MM.1S (cell line): ENCODE measurements around the gene MET.

Source experiments
- DNase-seq: peaks from one replicate; pipeline ENCODE4 v3.0.0-alpha.2; 2015
- H2AFZ ChIP-seq: fragments of 300-600 bp; sonication (generic); 2 replicates; pipeline ENCODE4 v1.6.0; 2016; ENCODE audit warnings: antibody characterized with exemption, low read length
- H3F3A ChIP-seq: fragments of 300-600 bp; sonication (generic); 2 replicates; pipeline ENCODE4 v1.6.1; 2016; ENCODE audit warnings: mild to moderate bottlenecking, antibody characterized with exemption, low read length, moderate library complexity, mixed read lengths; ENCODE audit not compliant: insufficient read depth
- H3K27ac ChIP-seq: fragments of 300-600 bp; sonication (generic); 2 replicates; pipeline ENCODE4 v1.5.1; 2016; ENCODE audit warnings: mild to moderate bottlenecking, low read length
- H3K27me3 ChIP-seq: fragments of 300-600 bp; sonication (generic); replicated peaks from 2 replicates; pipeline ENCODE4 v1.6.0; 2016; ENCODE audit warnings: low read length; ENCODE audit not compliant: insufficient read depth
- H3K36me3 ChIP-seq: fragments of 300-600 bp; sonication (generic); replicated peaks from 2 replicates; pipeline ENCODE4 v1.6.1; 2016; ENCODE audit warnings: mild to moderate bottlenecking, low read length, mixed read lengths; ENCODE audit not compliant: insufficient read depth
- H3K4me1 ChIP-seq: fragments of 300-600 bp; sonication (generic); 2 replicates; pipeline ENCODE4 v1.6.1; 2016; ENCODE audit warnings: low read length, mixed read lengths
- H3K4me2 ChIP-seq: fragments of 300-600 bp; sonication (generic); 2 replicates; pipeline ENCODE4 v1.6.0; 2016; ENCODE audit warnings: low read depth, low read length
- H3K4me3 ChIP-seq: fragments of 300-600 bp; sonication (generic); 2 replicates; pipeline ENCODE4 v1.5.1; 2016; ENCODE audit warnings: low read length, mixed read lengths
- H3K79me2 ChIP-seq: fragments of 300-600 bp; sonication (generic); 2 replicates; pipeline ENCODE4 v1.6.1; 2016; ENCODE audit warnings: mixed run types, low read length, mixed read lengths
- H3K9ac ChIP-seq: fragments of 300-600 bp; sonication (generic); 2 replicates; pipeline ENCODE4 v1.6.1; 2016; ENCODE audit warnings: low read length, mixed read lengths
- H3K9me2 ChIP-seq: fragments of 300-600 bp; sonication (generic); replicated peaks from 2 replicates; pipeline ENCODE4 v1.6.1; 2016; ENCODE audit warnings: mild to moderate bottlenecking, low read length, mixed read lengths; ENCODE audit not compliant: insufficient read depth
- H3K9me3 ChIP-seq: fragments of 300-600 bp; sonication (generic); replicated peaks from 2 replicates; pipeline ENCODE4 v1.6.1; 2016; ENCODE audit warnings: mild to moderate bottlenecking, low read length, mixed read lengths; ENCODE audit not compliant: insufficient read depth
- H4K20me1 ChIP-seq: fragments of 300-600 bp; sonication (generic); 2 replicates; pipeline ENCODE4 v1.6.1; 2016; ENCODE audit warnings: mild to moderate bottlenecking, low read length, moderate library complexity, mixed read lengths; ENCODE audit not compliant: insufficient read depth
- CTCF ChIP-seq: fragments of 300-600 bp; sonication (generic); IDR thresholded peaks from 2 replicates; pipeline ENCODE4 v1.5.1; 2016; ENCODE audit warnings: antibody characterized with exemption, low read length, mixed read lengths
- EZH2 ChIP-seq: fragments of 300-600 bp; sonication (generic); optimal IDR thresholded peaks from 2 replicates; pipeline ENCODE3; 2017; ENCODE audit warnings: low read depth, mild to moderate bottlenecking, antibody characterized with exemption, low read length, mixed read lengths
- EZH2phosphoT487 ChIP-seq: fragments of 300-600 bp; sonication (generic); IDR thresholded peaks from 2 replicates; pipeline ENCODE4 v1.6.1; 2018; ENCODE audit warnings: antibody characterized with exemption, low read length

The MET gene

GRCh38 chr7:116836048-116836447 is 164.1 kb downstream of the MET start:
- H3K27ac ChIP-seq = no peak overlapping the region
- no peaks in the 10 kb centered on the region for H3K79me2 ChIP-seq
- no peak for DNase-seq
- no peak overlapping the region for H3K4me3 ChIP-seq
- no peaks in the 10 kb centered on the region; the same call in 1 of the 2 replicates for H3F3A ChIP-seq
- no peaks in the 10 kb centered on the region for H4K20me1 ChIP-seq
- H3K4me2 ChIP-seq = no peak overlapping the region
- H3K9ac ChIP-seq = no peak overlapping the region
- no peaks in the 10 kb centered on the region for H3K9me2 ChIP-seq
- TF ChIP-seq EZH2phosphoT487 = no peak
- no peak for TF ChIP-seq EZH2
- TF ChIP-seq CTCF = no peak
- no peaks in the 10 kb centered on the region for H3K27me3 ChIP-seq
- no peaks in the 10 kb centered on the region for H3K36me3 ChIP-seq
- H2AFZ ChIP-seq = no peak overlapping the region
- no peaks in the 10 kb centered on the region for H3K9me3 ChIP-seq
- peaks cover 12% of the 10 kb centered on the region for H3K4me1 ChIP-seq

GRCh38 chr7:116836911-116837310 is 164.9 kb downstream of the MET start:
- Histone ChIP-seq H3F3A (no peaks in the 10 kb centered on the region; the same call in 1 of the 2 replicates), H3K4me2 (no peak overlapping the region), H2AFZ (no peak overlapping the region), H3K9ac (no peak overlapping the region), H3K4me3 (no peak overlapping the region), H3K4me1 (peaks cover 12% of the 10 kb centered on the region), H3K36me3 (no peaks in the 10 kb centered on the region), H3K27me3 (no peaks in the 10 kb centered on the region), H3K9me3 (no peaks in the 10 kb centered on the region), H3K27ac (no peak overlapping the region), H4K20me1 (no peaks in the 10 kb centered on the region), H3K79me2 (no peaks in the 10 kb centered on the region), H3K9me2 (no peaks in the 10 kb centered on the region)
- no peak for DNase-seq
- TF ChIP-seq CTCF (no peak), EZH2 (no peak), EZH2phosphoT487 (no peak)

- no peaks in the 10 kb centered on the region; the same call in 1 of the 2 replicates for H3F3A ChIP-seq
- TF ChIP-seq EZH2 (no peak), EZH2phosphoT487 (no peak), CTCF (no peak)
Measured at GRCh38 chr7:116837586-116837985, 165.6 kb downstream of the MET start.

More at GRCh38 chr7:116837586-116837985, 165.6 kb downstream of the MET start:
- Histone ChIP-seq H3K9me2 (no peaks in the 10 kb centered on the region), H2AFZ (no peak overlapping the region), H3K27me3 (no peaks in the 10 kb centered on the region), H3K27ac (no peak overlapping the region), H4K20me1 (no peaks in the 10 kb centered on the region), H3K36me3 (no peaks in the 10 kb centered on the region), H3K4me1 (peaks cover 10% of the 10 kb centered on the region), H3K79me2 (no peaks in the 10 kb centered on the region), H3K9ac (no peak overlapping the region), H3K9me3 (no peaks in the 10 kb centered on the region), H3K4me3 (no peak overlapping the region), H3K4me2 (no peak overlapping the region)
- DNase-seq = no peak
